Measurements from ENCODE around the gene CUL5. TPM values are rescaled to one million over a fixed set of nuclear protein-coding genes. Genes with fewer than 3 reads are reported as not detected.

Gene CUL5
- total RNA-seq, 4 donors from 2014 or later: 23.8 to 33.6 (median 27.7) TPM

GRCh38 chr11:107991868-107992414, 16.8 kb upstream of the CUL5 start:
- peaks cover 0 to 5% (median 0%) of the 10 kb centered on the region in 4 donors for H3K4me1 ChIP-seq
- TF ChIP-seq POLR2A (IDR thresholded peaks at IDR 0.05): no peak
- no peak for TF ChIP-seq POLR2AphosphoS5 (IDR thresholded peaks at IDR 0.05)
- TF ChIP-seq CTCF (IDR thresholded peaks at IDR 0.05): no peak
- TF ChIP-seq EP300 (IDR thresholded peaks at IDR 0.05; ENCODE audit: low read depth): no peak
- H3K4me3 ChIP-seq: no peak overlapping the region
- WGBS, 2 donors (ENCODE audit: low coverage in 1 of 2): 69 to 78% methylated on average over 5 of the region's 5 CpGs
- in situ Hi-C loops (cut with MboI; ENCODE audit: low pct_ligation_motif_present in 1 of 4, low pct_unique_long_range_greater_than_20kb in 1 of 4, low sequenced_read_pairs in 3 of 4): no loop called here
- DNase-seq: no peak
- H3K9me3 ChIP-seq: no peaks in the 10 kb centered on the region
- no peaks in the 10 kb centered on the region for H3K36me3 ChIP-seq
- H3K27ac ChIP-seq: no peak overlapping the region
- intact Hi-C loops (cut with DNase I; ENCODE audit: low total_unique reads): no loop called here
- no peaks in the 10 kb centered on the region for H3K27me3 ChIP-seq

GRCh38 chr11:107996006-107996776, 12.5 kb upstream of the CUL5 start:
- no peak overlapping the region for H3K27ac ChIP-seq
- WGBS, 2 donors (ENCODE audit: low coverage in 1 of 2): 37 to 80% methylated on average over 1 to 5 of the region's 5 CpGs
- in situ Hi-C loops (cut with MboI; ENCODE audit: low pct_ligation_motif_present in 1 of 4, low pct_unique_long_range_greater_than_20kb in 1 of 4, low sequenced_read_pairs in 3 of 4): no loop called here
- H3K4me1 ChIP-seq: peaks cover 0 to 5% (median 0%) of the 10 kb centered on the region in 4 donors
- DNase-seq: peak; percentile 30
- no peaks in the 10 kb centered on the region for H3K27me3 ChIP-seq
- no peak overlapping the region for H3K4me3 ChIP-seq
- H3K9me3 ChIP-seq: no peaks in the 10 kb centered on the region
- intact Hi-C loops (cut with DNase I; ENCODE audit: low total_unique reads): no loop called here
- TF ChIP-seq POLR2A (IDR thresholded peaks at IDR 0.05) (no peak), POLR2AphosphoS5 (IDR thresholded peaks at IDR 0.05) (no peak), CTCF (IDR thresholded peaks at IDR 0.05) (no peak), EP300 (IDR thresholded peaks at IDR 0.05; ENCODE audit: low read depth) (no peak)
- H3K36me3 ChIP-seq: no peaks in the 10 kb centered on the region

GRCh38 chr11:107998761-107999160, 9.9 kb upstream of the CUL5 start:
- WGBS, 2 donors (ENCODE audit: low coverage in 1 of 2): 90 to 94% methylated on average over 3 to 6 of the region's 6 CpGs
- no peaks in the 10 kb centered on the region for H3K36me3 ChIP-seq
- H3K27ac ChIP-seq: no peak overlapping the region
- H3K27me3 ChIP-seq: no peaks in the 10 kb centered on the region
- no peak overlapping the region for H3K4me3 ChIP-seq
- no peak for TF ChIP-seq POLR2AphosphoS5 (IDR thresholded peaks at IDR 0.05)
- no peak for TF ChIP-seq EP300 (IDR thresholded peaks at IDR 0.05; ENCODE audit: low read depth)
- no peak for TF ChIP-seq POLR2A (IDR thresholded peaks at IDR 0.05)
- no peak for TF ChIP-seq CTCF (IDR thresholded peaks at IDR 0.05)
- in situ Hi-C loops (cut with MboI; ENCODE audit: low pct_ligation_motif_present in 1 of 4, low pct_unique_long_range_greater_than_20kb in 1 of 4, low sequenced_read_pairs in 3 of 4) (no loop called here), intact Hi-C loops (cut with DNase I; ENCODE audit: low total_unique reads) (no loop called here)
- H3K4me1 ChIP-seq: peaks cover 0 to 5% (median 0%) of the 10 kb centered on the region in 4 donors
- no peak for DNase-seq
- H3K9me3 ChIP-seq: no peaks in the 10 kb centered on the region

GRCh38 chr11:107999759-108000455, 8.8 kb upstream of the CUL5 start:
- DNase-seq: no peak
- no peak overlapping the region for H3K4me3 ChIP-seq
- H3K27ac ChIP-seq: no peak overlapping the region
- TF ChIP-seq CTCF (IDR thresholded peaks at IDR 0.05): peak; percentile 32 to 43 (median 39)
- TF ChIP-seq POLR2A (IDR thresholded peaks at IDR 0.05): no peak
- H3K36me3 ChIP-seq: no peaks in the 10 kb centered on the region
- peaks cover 0 to 5% (median 0%) of the 10 kb centered on the region in 4 donors for H3K4me1 ChIP-seq
- 36 to 47% methylated on average over 3 to 6 of the region's 6 CpGs for WGBS, 2 donors (ENCODE audit: low coverage in 1 of 2)
- no peaks in the 10 kb centered on the region for H3K27me3 ChIP-seq
- intact Hi-C loops (cut with DNase I; ENCODE audit: low total_unique reads) (no loop called here), in situ Hi-C loops (cut with MboI; ENCODE audit: low pct_ligation_motif_present in 1 of 4, low pct_unique_long_range_greater_than_20kb in 1 of 4, low sequenced_read_pairs in 3 of 4) (loop anchor here in 2 of 4 donors (10.0 to 25.0 kb wide), 2 partner anchors 655 to 662 kb away; partner anchors contain the start of gene DDX10 (in 1 of the 2))
- H3K9me3 ChIP-seq: no peaks in the 10 kb centered on the region
